ENCODE data around the gene MEG3. TPM values are rescaled to one million over a fixed set of nuclear protein-coding genes. Genes with fewer than 3 reads are reported as not detected.
"Not testable (repeated sequence)": the region's sequence is repeated elsewhere in the genome, so short reads cannot be mapped to it uniquely, and the experiment has no call there.

Gene MEG3
- total RNA-seq, 1 donor from 2014 or later, result not detected

- Mint-ChIP-seq H3K4me3 (ENCODE audit: low read depth) (no peak overlapping the region), H3K27me3 (ENCODE audit: low read depth) (peaks cover 4% of the 10 kb centered on the region), H3K36me3 (ENCODE audit: low read depth) (no peaks in the 10 kb centered on the region), H3K9me3 (peaks cover 17% of the 10 kb centered on the region), H3K4me1 (ENCODE audit: low read depth) (no peaks in the 10 kb centered on the region), H3K27ac (no peak overlapping the region)
- DNase-seq (ENCODE audit: low spot score), result no peak
- intact Hi-C loops (cut with micrococcal nuclease), result no loop called here
These were observed 15.5 kb upstream of the MEG3 start for GRCh38 chr14:100810435-100810834.

DNA sequence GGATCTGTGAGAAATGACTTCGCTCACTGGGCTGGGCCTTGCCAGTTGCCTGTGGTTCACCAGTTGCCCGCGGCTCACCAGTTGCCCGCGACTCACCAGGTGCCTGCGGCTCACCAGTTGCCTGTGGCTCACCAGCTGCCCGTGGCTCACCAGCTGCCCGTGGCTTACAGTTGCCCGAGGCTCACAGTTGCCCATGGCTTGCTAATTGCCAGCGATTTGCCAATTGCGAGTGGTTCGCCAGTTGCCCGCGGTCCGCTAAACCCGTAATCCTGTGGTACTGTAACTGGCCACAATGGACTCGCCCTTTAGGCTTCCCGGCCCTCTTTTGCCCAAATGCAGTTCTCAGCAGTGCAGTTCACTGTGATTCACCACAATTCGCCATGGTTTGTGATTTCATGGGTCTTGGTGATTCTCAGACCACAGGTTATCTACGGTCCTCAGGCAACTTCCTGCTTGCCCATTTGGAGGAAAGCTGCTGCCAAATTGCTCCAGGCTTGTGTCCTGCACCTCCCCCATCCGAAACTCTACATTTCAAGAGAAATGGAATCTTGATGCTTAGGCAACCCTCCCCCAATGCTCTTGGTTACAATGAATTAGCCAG is 15.0 kb upstream of the MEG3 start:
- Mint-ChIP-seq H3K27ac (no peak overlapping the region), H3K36me3 (ENCODE audit: low read depth) (no peaks in the 10 kb centered on the region), H3K4me3 (ENCODE audit: low read depth) (no peak overlapping the region), H3K9me3 (peaks cover 17% of the 10 kb centered on the region), H3K4me1 (ENCODE audit: low read depth) (no peaks in the 10 kb centered on the region), H3K27me3 (ENCODE audit: low read depth) (peaks cover 4% of the 10 kb centered on the region)
- intact Hi-C loops (cut with micrococcal nuclease), result no loop called here
- no peak for DNase-seq (ENCODE audit: low spot score)

GRCh38 chr14:100813291-100813690 is 12.6 kb upstream of the MEG3 start:
- no peaks in the 10 kb centered on the region for H3K36me3 Mint-ChIP-seq (ENCODE audit: low read depth)
- no peak overlapping the region for H3K27ac Mint-ChIP-seq
- intact Hi-C loops (cut with micrococcal nuclease), result no loop called here
- H3K4me3 Mint-ChIP-seq (ENCODE audit: low read depth), result no peak overlapping the region
- H3K9me3 Mint-ChIP-seq, result peaks cover 14% of the 10 kb centered on the region
- H3K4me1 Mint-ChIP-seq (ENCODE audit: low read depth), result no peaks in the 10 kb centered on the region
- H3K27me3 Mint-ChIP-seq (ENCODE audit: low read depth), result peaks cover 4% of the 10 kb centered on the region
- no peak for DNase-seq (ENCODE audit: low spot score)

- no peak overlapping the region for H3K4me3 Mint-ChIP-seq (ENCODE audit: low read depth)
- no peaks in the 10 kb centered on the region for H3K36me3 Mint-ChIP-seq (ENCODE audit: low read depth)
- no peak overlapping the region for H3K27ac Mint-ChIP-seq
- no peak for DNase-seq (ENCODE audit: low spot score)
- no peaks in the 10 kb centered on the region for H3K4me1 Mint-ChIP-seq (ENCODE audit: low read depth)
- intact Hi-C loops (cut with micrococcal nuclease), result no loop called here
- no peaks in the 10 kb centered on the region for H3K27me3 Mint-ChIP-seq (ENCODE audit: low read depth)
- no peaks in the 10 kb centered on the region for H3K9me3 Mint-ChIP-seq
These were observed 10.2 kb upstream of the MEG3 start for GRCh38 chr14:100815478-100816285.

DNA sequence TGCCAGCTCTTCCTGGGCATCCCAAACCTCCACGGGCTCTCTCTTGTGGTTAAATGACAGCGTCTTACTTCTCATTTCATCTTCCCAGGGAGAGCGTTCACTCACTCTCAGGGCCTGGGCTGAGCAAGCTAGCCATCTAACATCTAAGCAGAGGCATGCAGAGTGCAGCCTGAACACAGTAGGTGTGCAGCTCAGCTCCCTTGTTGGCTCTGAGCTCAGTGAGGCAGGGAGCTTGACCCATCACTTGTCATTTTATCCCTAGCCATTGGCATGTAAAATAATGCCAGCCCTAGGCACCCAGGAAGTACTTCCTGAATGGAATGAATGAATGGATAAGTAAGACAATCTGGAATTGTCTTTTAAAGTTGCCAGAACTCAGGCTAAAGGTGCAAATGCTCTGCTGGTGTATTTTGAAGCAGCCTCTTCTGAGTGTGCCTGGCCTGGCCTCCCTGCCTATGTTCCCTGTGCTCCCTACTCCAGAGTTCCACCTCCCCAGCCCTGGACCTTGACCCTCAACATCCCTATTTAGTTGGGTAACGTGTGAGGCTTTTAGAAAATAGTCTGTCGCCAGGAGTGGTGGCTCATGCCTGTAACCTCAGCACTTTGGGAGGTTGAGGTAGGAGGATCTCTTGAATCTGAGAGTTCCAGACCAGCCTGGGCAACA is 9.5 kb upstream of the MEG3 start:
- Mint-ChIP-seq H3K27ac (no peak overlapping the region), H3K36me3 (ENCODE audit: low read depth) (no peaks in the 10 kb centered on the region), H3K4me1 (ENCODE audit: low read depth) (no peaks in the 10 kb centered on the region), H3K9me3 (no peaks in the 10 kb centered on the region), H3K27me3 (ENCODE audit: low read depth) (no peaks in the 10 kb centered on the region), H3K4me3 (ENCODE audit: low read depth) (no peak overlapping the region)
- intact Hi-C loops (cut with micrococcal nuclease), result no loop called here
- no peak for DNase-seq (ENCODE audit: low spot score)

GRCh38 chr14:100816950-100817901 is 8.7 kb upstream of the MEG3 start:
- Mint-ChIP-seq H3K4me3 (ENCODE audit: low read depth) (no peak overlapping the region), H3K4me1 (ENCODE audit: low read depth) (no peaks in the 10 kb centered on the region), H3K9me3 (no peaks in the 10 kb centered on the region), H3K36me3 (ENCODE audit: low read depth) (no peaks in the 10 kb centered on the region), H3K27ac (no peak overlapping the region), H3K27me3 (ENCODE audit: low read depth) (no peaks in the 10 kb centered on the region)
- intact Hi-C loops (cut with micrococcal nuclease), result no loop called here
- DNase-seq (ENCODE audit: low spot score), result no peak

DNA sequence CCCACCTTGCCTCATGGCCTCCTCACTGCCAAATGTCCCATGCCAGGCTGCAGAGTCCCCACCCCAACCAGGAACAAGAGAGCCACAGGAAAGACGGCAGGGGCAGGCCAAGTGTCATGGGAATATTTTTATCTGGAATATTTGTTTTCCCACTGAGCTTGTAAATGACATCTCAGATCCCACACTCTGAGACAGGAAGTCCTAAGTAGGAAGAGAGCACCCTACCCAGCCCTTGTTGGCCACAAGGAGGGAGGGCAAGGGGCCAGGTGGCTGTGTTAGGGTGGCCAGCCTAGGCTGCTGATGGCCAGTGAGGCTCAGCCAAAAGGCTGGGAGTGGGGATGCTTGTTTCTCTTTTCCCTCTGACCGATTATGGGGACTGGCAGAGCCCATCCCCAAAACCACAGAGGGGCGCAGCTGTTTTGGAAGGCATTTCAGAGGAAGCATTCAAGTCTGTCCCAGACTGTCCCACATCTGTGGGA is 7.7 kb upstream of the MEG3 start:
- no peaks in the 10 kb centered on the region for H3K9me3 Mint-ChIP-seq
- intact Hi-C loops (cut with micrococcal nuclease), result no loop called here
- no peaks in the 10 kb centered on the region for H3K36me3 Mint-ChIP-seq (ENCODE audit: low read depth)
- H3K27ac Mint-ChIP-seq, result no peak overlapping the region
- H3K27me3 Mint-ChIP-seq (ENCODE audit: low read depth), result peaks cover 2% of the 10 kb centered on the region
- no peak for DNase-seq (ENCODE audit: low spot score)
- H3K4me1 Mint-ChIP-seq (ENCODE audit: low read depth), result no peaks in the 10 kb centered on the region
- H3K4me3 Mint-ChIP-seq (ENCODE audit: low read depth), result no peak overlapping the region

DNA sequence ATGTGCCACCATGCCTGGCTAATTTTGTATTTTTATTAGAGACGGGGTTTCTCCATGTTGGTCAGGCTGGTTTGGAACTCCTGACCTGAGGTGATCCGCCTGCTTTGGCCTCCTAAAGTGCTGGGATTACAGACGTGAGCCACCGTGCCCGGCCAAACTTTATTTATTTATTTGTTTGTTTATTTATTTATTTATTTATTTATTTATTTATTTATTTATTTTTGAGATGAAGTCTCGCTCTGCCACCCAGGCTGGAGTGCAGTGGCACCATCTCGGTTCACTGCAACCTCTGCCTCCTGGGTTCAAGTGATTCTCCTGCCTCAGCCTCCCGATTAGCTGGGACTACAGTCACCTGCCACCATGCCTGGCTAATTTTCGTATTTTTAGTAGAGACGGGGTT is 7.0 kb upstream of the MEG3 start:
- H3K27me3 Mint-ChIP-seq (ENCODE audit: low read depth); DNase-seq (ENCODE audit: low spot score); H3K4me3 Mint-ChIP-seq (ENCODE audit: low read depth); H3K36me3 Mint-ChIP-seq (ENCODE audit: low read depth); intact Hi-C loops (cut with micrococcal nuclease); H3K27ac Mint-ChIP-seq; H3K9me3 Mint-ChIP-seq; H3K4me1 Mint-ChIP-seq (ENCODE audit: low read depth): not testable (repeated sequence)

DNA sequence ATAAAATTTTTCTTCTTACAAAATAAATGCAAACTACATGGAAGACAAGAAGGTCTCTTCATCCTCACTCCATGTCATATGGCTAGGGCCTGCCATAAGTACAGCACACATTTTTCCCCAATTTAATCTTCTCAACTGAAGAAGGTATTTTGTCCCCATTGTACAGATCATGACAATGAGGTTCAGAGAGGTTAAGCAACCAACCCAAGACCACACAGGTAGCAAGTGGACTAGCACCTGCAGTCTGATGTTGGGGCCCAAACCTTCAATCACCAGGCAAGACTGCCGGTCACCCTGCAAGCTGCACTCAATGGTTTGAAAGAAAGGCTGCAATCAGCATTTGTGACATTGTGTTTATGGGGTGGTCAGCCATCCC is 6.5 kb upstream of the MEG3 start:
- Mint-ChIP-seq H3K27me3 (ENCODE audit: low read depth) (peaks cover 5% of the 10 kb centered on the region), H3K4me1 (ENCODE audit: low read depth) (no peaks in the 10 kb centered on the region), H3K9me3 (no peaks in the 10 kb centered on the region), H3K27ac (no peak overlapping the region), H3K36me3 (ENCODE audit: low read depth) (no peaks in the 10 kb centered on the region), H3K4me3 (ENCODE audit: low read depth) (no peak overlapping the region)
- intact Hi-C loops (cut with micrococcal nuclease), result no loop called here
- DNase-seq (ENCODE audit: low spot score), result no peak

DNA sequence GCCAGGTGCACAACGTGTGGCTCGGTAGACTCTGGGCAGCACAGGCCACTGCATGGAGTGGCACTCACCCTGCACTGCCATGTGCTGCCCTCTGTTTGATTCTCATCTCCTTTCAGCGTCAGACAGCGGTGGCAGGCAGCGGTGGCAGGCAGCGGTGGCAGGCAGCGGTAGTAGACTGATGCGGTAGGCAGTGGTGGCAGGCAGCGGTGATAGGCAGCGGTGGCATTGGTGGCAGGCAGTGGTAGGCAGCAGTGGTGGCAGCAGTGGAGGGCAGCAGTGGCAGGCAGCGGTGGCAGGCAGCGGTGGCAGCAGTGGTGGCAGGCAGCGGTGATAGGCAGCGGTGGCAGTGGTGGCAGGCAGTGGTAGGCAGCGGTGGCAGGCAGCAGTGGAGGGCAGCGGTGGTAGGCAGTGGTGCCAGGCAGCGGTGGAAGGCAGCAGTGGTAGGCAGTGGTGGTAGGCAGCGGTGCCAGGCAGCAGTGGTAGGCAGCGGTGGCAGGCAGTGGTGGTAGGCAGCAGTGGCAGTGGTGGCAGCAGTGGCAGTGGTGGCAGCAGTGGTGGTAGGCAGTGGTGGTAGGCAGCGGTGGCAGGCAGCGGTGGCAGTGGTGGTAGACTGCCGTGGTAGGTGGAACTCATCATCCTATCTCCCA is 6.0 kb upstream of the MEG3 start:
- no peak for DNase-seq (ENCODE audit: low spot score)
- H3K27me3 Mint-ChIP-seq (ENCODE audit: low read depth), result peaks cover 11% of the 10 kb centered on the region
- no peaks in the 10 kb centered on the region for H3K36me3 Mint-ChIP-seq (ENCODE audit: low read depth)
- no peak overlapping the region for H3K27ac Mint-ChIP-seq
- H3K9me3 Mint-ChIP-seq, result no peaks in the 10 kb centered on the region
- no peak overlapping the region for H3K4me3 Mint-ChIP-seq (ENCODE audit: low read depth)
- H3K4me1 Mint-ChIP-seq (ENCODE audit: low read depth), result no peaks in the 10 kb centered on the region
- intact Hi-C loops (cut with micrococcal nuclease), result no loop called here

DNA sequence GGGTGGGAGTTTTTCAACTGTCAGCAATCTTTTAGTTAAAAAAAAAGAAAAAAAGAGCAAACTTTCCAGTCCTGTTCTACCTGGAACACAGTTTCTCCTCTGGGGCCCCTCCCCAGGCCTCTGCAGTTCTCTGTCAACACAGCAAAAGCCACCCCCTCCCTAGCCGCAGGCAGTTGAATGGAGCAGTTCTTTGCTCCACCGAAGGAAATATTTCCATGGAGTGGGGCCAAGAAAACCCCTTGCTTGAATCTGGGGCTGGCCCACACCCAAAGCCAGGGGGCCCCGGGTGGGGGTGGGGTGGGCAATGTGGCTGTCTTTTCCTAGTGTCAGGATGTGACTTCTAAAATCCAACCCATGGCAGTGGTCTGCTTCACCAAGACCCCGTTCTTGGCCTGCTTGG is 5.0 kb upstream of the MEG3 start:
- no peaks in the 10 kb centered on the region for H3K9me3 Mint-ChIP-seq
- no peaks in the 10 kb centered on the region for H3K4me1 Mint-ChIP-seq (ENCODE audit: low read depth)
- DNase-seq (ENCODE audit: low spot score), result no peak
- peaks cover 18% of the 10 kb centered on the region for H3K27me3 Mint-ChIP-seq (ENCODE audit: low read depth)
- intact Hi-C loops (cut with micrococcal nuclease), result no loop called here
- H3K36me3 Mint-ChIP-seq (ENCODE audit: low read depth), result no peaks in the 10 kb centered on the region
- H3K27ac Mint-ChIP-seq, result no peak overlapping the region
- no peak overlapping the region for H3K4me3 Mint-ChIP-seq (ENCODE audit: low read depth)

- H3K36me3 Mint-ChIP-seq (ENCODE audit: low read depth), result no peaks in the 10 kb centered on the region
- intact Hi-C loops (cut with micrococcal nuclease), result no loop called here
- H3K27me3 Mint-ChIP-seq (ENCODE audit: low read depth), result peaks cover 23% of the 10 kb centered on the region
- no peak for DNase-seq (ENCODE audit: low spot score)
- no peak overlapping the region for H3K4me3 Mint-ChIP-seq (ENCODE audit: low read depth)
- H3K9me3 Mint-ChIP-seq, result no peaks in the 10 kb centered on the region
- H3K27ac Mint-ChIP-seq, result no peak overlapping the region
- no peaks in the 10 kb centered on the region for H3K4me1 Mint-ChIP-seq (ENCODE audit: low read depth)
These were observed 3.9 kb upstream of the MEG3 start for GRCh38 chr14:100822013-100822412.

Data from activated T-helper 2 cell treated with anti-CD3 and anti-CD28 coated beads, Interferon-gamma antibody, Interleukin-2, Interleukin-4, amounts not matched to agents 10 μg/mL and 5 μg/mL and 100 μg/mL, durations not matched to agents 14 hours and 24 hours and 36 hours (primary cell).